ENCODE measurements around the gene EVI2B.

Gene EVI2B

GRCh38 chr17:31281061-31281460, 32.8 kb downstream of the EVI2B start:
- no peak overlapping the region for H3K27ac ChIP-seq
- no peak for TF ChIP-seq ZFX (IDR thresholded peaks at IDR 0.05; ENCODE audit: borderline replicate concordance)
- TF ChIP-seq, protein P1, sequence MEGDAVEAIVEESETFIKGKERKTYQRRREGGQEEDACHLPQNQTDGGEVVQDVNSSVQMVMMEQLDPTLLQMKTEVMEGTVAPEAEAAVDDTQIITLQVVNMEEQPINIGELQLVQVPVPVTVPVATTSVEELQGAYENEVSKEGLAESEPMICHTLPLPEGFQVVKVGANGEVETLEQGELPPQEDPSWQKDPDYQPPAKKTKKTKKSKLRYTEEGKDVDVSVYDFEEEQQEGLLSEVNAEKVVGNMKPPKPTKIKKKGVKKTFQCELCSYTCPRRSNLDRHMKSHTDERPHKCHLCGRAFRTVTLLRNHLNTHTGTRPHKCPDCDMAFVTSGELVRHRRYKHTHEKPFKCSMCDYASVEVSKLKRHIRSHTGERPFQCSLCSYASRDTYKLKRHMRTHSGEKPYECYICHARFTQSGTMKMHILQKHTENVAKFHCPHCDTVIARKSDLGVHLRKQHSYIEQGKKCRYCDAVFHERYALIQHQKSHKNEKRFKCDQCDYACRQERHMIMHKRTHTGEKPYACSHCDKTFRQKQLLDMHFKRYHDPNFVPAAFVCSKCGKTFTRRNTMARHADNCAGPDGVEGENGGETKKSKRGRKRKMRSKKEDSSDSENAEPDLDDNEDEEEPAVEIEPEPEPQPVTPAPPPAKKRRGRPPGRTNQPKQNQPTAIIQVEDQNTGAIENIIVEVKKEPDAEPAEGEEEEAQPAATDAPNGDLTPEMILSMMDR (IDR thresholded peaks at IDR 0.05), result no peak

GRCh38 chr17:31279401-31279800, 34.5 kb downstream of the EVI2B start:
- no peak overlapping the region for H3K27ac ChIP-seq
- TF ChIP-seq, protein P1 (IDR thresholded peaks at IDR 0.05), result no peak
- no peak for TF ChIP-seq ZFX (IDR thresholded peaks at IDR 0.05; ENCODE audit: borderline replicate concordance)

DNA sequence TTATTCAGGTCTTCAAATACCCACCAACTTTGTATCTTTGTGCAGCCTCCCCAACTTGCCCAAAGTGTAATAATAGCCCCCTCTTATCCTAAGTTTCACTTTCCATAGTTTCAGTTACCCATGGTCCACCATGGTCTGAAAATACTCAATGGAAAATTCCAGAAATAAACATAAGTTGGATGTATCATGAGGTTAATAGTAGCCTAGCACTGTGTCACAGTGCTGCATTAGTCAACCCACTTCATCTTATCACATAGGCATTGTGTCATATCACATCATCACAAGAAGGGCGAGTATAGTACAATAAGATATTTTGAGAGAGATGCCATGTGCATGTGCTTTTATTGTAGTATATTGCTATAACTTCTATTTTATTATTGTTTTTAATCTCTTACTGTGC, 38.7 kb downstream of the EVI2B start:
- H3K27ac ChIP-seq, result no peak overlapping the region
- TF ChIP-seq, protein P1 (IDR thresholded peaks at IDR 0.05), result no peak
- no peak for TF ChIP-seq ZFX (IDR thresholded peaks at IDR 0.05; ENCODE audit: borderline replicate concordance)

GRCh38 chr17:31274252-31274651, 39.6 kb downstream of the EVI2B start:
- H3K27ac ChIP-seq, result peak overlapping the region; percentile 34; the same call in 1 of the 2 replicates
- no peak for TF ChIP-seq ZFX (IDR thresholded peaks at IDR 0.05; ENCODE audit: borderline replicate concordance)
- TF ChIP-seq, protein P1 (IDR thresholded peaks at IDR 0.05), result no peak

DNA sequence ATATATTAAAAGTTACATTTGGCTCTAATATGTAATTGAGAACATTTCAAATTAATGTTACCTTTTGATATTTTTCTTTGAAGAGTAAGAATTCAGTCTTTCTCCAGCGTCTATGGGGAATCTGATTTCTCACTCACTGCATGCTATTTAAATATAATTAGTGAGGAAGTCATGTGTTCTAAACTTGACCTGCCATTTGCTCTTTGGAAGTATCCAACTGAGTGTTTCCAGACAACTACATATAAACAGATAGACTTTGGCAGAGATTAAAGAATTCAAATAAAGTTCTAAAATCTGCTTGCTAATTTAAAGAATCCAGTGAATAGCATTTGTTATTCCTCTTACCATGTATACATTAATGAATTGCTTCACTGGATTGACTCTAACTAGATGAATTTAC, 40.3 kb downstream of the EVI2B start:
- H3K27ac ChIP-seq, result no peak overlapping the region

GRCh38 chr17:31272803-31273202, 41.1 kb downstream of the EVI2B start:
- TF ChIP-seq, protein P1 (IDR thresholded peaks at IDR 0.05), result no peak
- TF ChIP-seq ZFX (IDR thresholded peaks at IDR 0.05; ENCODE audit: borderline replicate concordance), result no peak
- no peak overlapping the region for H3K27ac ChIP-seq

More for the DNA sequence above, 40.3 kb downstream of the EVI2B start:
- TF ChIP-seq, protein P1 (IDR thresholded peaks at IDR 0.05), result no peak
- no peak for TF ChIP-seq ZFX (IDR thresholded peaks at IDR 0.05; ENCODE audit: borderline replicate concordance)

DNA sequence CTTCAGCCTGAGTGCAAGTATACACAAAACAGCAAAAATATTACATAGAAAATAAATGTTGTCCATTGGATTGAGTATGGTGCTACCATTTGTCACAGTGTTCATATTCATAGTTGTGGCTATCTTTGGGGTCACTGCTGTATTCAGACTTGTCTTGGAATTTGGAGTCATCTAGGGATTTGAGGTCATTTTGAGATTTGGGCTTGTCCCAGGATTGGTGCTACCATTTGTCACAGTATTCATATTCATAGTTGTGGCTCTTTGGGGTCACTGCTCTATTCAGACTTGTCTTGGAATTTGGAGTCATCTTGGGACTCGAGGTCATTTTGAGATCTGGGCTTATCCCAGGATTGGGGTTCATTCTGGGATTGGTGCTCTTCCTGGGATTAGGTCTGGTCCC, 41.6 kb downstream of the EVI2B start:
- TF ChIP-seq ZFX (IDR thresholded peaks at IDR 0.05; ENCODE audit: borderline replicate concordance), result no peak
- TF ChIP-seq, protein P1 (IDR thresholded peaks at IDR 0.05), result no peak
- no peak overlapping the region for H3K27ac ChIP-seq

Measured in 22Rv1 (cell line).